ENCODE data around the gene ARHGAP28.

ARHGAP28 gene

GRCh38 chr18:6961331-6961730 is 231.8 kb downstream of the ARHGAP28 start:
- DNase-seq (ENCODE audit: low read depth), result no peak
- no peak overlapping the region for H3K4me3 ChIP-seq (ENCODE audit: low read depth, low read length)
- no peak for TF ChIP-seq CTCF (IDR thresholded peaks at IDR 0.05; ENCODE audit: insufficient read depth, low read depth, low read length, missing control alignments)

- H3K4me3 ChIP-seq (ENCODE audit: low read depth, low read length), result no peak overlapping the region
Measured at GRCh38 chr18:6962571-6963451, 233.3 kb downstream of the ARHGAP28 start.

GRCh38 chr18:6963452-6964097 is 234.1 kb downstream of the ARHGAP28 start:
- no peak overlapping the region for H3K4me3 ChIP-seq (ENCODE audit: low read depth, low read length)
- TF ChIP-seq CTCF (IDR thresholded peaks at IDR 0.05; ENCODE audit: insufficient read depth, low read depth, low read length, missing control alignments), result no peak
- no peak for DNase-seq (ENCODE audit: low read depth)

More at GRCh38 chr18:6962571-6963451, 233.3 kb downstream of the ARHGAP28 start:
- no peak for DNase-seq (ENCODE audit: low read depth)
- no peak for TF ChIP-seq CTCF (IDR thresholded peaks at IDR 0.05; ENCODE audit: insufficient read depth, low read depth, low read length, missing control alignments)
